HEK293 (cell line): Measurements from ENCODE around the gene SLC25A11.
A peak's percentile ranks its signal among the peaks of the same experiment; 100 is the strongest.

Source experiments
- CTCF ChIA-PET: fragments of 350-600 bp; formaldehyde crosslinking; extraction: SDS; loops from one replicate; lab custom pipeline; 2021; ENCODE audit warnings: antibody characterized with exemption; lab: Yijun Ruan, JAX
- POLR2A ChIA-PET: fragments of 300-600 bp; formaldehyde crosslinking; extraction: SDS; loops from one replicate; lab custom pipeline; 2020; ENCODE audit warnings: antibody characterized with exemption, inconsistent platforms; lab: Yijun Ruan, JAX
- H3K27ac ChIP-seq: fragments of 200-500 bp; sonication (Bioruptor generic); 2 replicates; pipeline ENCODE4 v1.5.1; 2014; ENCODE audit warnings: low read depth, low read length, control low read depth, inconsistent platforms; ENCODE audit errors: extremely low read depth
- H3K36me3 ChIP-seq, 2 experiments: fragments of 200-500 bp in 1 of 2; sonication (Bioruptor generic) in 1 of 2; 1 replicate in 1 of 2; 2 replicates in 1 of 2; pipeline ENCODE4 v1.5.1; 2014 to 2017; ENCODE audit warnings: inconsistent platforms in 2 of 2, low read length in 2 of 2; ENCODE audit not compliant: control insufficient read depth in 2 of 2, insufficient read depth in 1 of 2
- H3K4me1 ChIP-seq: fragments of 200-500 bp; sonication (Bioruptor generic); 2 replicates; pipeline ENCODE4 v1.5.1; 2014; ENCODE audit warnings: mild to moderate bottlenecking, low read length, inconsistent platforms; ENCODE audit not compliant: control insufficient read depth, insufficient read depth
- H3K4me3 ChIP-seq: 2 replicates; pipeline ENCODE4 v1.5.1; 2011; ENCODE audit warnings: low read depth, mild to moderate bottlenecking, control low read depth, low read length, moderate library complexity
- H3K9me3 ChIP-seq: fragments of 200-500 bp; sonication (Bioruptor generic); 2 replicates; pipeline ENCODE4 v1.5.1; 2014; ENCODE audit warnings: low read depth, low read length, inconsistent platforms; ENCODE audit not compliant: control insufficient read depth, insufficient read depth
- EGR2 ChIP-seq: fragments of 450-650 bp; formaldehyde crosslinking; IDR thresholded peaks from 2 replicates; pipeline ENCODE4 v1.5.1; 2016; ENCODE audit warnings: low read depth, missing biosample characterization, missing genetic modification characterization
- ELK4 ChIP-seq: IDR thresholded peaks from 2 replicates; pipeline ENCODE4 v1.6.1; 2011; ENCODE audit warnings: mild to moderate bottlenecking, low read depth, low read length, borderline replicate concordance
- GLIS1 ChIP-seq: fragments of 450-650 bp; formaldehyde crosslinking; IDR thresholded peaks from 2 replicates; pipeline ENCODE4 v1.5.1; 2016; ENCODE audit warnings: missing biosample characterization, missing genetic modification characterization
- MZF1 ChIP-seq: fragments of 450-650 bp; formaldehyde crosslinking; IDR thresholded peaks from 2 replicates; pipeline ENCODE4 v1.5.1; 2017; ENCODE audit warnings: missing biosample characterization, missing genetic modification characterization, borderline replicate concordance
- REST ChIP-seq: fragments of 450-650 bp; formaldehyde crosslinking; IDR thresholded peaks from 2 replicates; pipeline ENCODE4 v1.5.1; 2016; ENCODE audit warnings: missing biosample characterization, missing genetic modification characterization
- ZBTB17 ChIP-seq: fragments of 450-650 bp; formaldehyde crosslinking; IDR thresholded peaks from 2 replicates; pipeline ENCODE4 v1.5.1; 2016; ENCODE audit warnings: missing biosample characterization, missing genetic modification characterization
- ZNF2 ChIP-seq: fragments of 450-650 bp; formaldehyde crosslinking; IDR thresholded peaks from 2 replicates; pipeline ENCODE4 v1.5.1; 2016; ENCODE audit warnings: missing biosample characterization, missing genetic modification characterization
- ZNF280C ChIP-seq: fragments of 450-650 bp; formaldehyde crosslinking; IDR thresholded peaks from 2 replicates; pipeline ENCODE4 v1.5.1; 2016; ENCODE audit warnings: missing biosample characterization, missing genetic modification characterization
- ZNF366 ChIP-seq: fragments of 450-650 bp; formaldehyde crosslinking; conservative IDR thresholded peaks from 2 replicates; pipeline ENCODE4 v1.5.1; 2016; ENCODE audit warnings: missing biosample characterization, missing genetic modification characterization
- ZNF416 ChIP-seq: fragments of 450-650 bp; formaldehyde crosslinking; IDR thresholded peaks from 2 replicates; pipeline ENCODE4 v1.5.1; 2016; ENCODE audit warnings: missing biosample characterization, missing genetic modification characterization
- ZNF518A ChIP-seq: fragments of 450-650 bp; formaldehyde crosslinking; conservative IDR thresholded peaks from 2 replicates; pipeline ENCODE4 v1.5.1; 2016; ENCODE audit warnings: low read depth, missing biosample characterization, missing genetic modification characterization
- ZNF600 ChIP-seq: fragments of 450-650 bp; formaldehyde crosslinking; IDR thresholded peaks from 2 replicates; pipeline ENCODE4 v1.5.1; 2016; ENCODE audit warnings: missing biosample characterization, missing genetic modification characterization
- ZNF660 ChIP-seq: fragments of 450-650 bp; IDR thresholded peaks from 2 replicates; pipeline ENCODE4 v1.5.1; 2018; ENCODE audit warnings: missing biosample characterization, mild to moderate bottlenecking, missing genetic modification characterization
- ZSCAN30 ChIP-seq: fragments of 450-650 bp; IDR thresholded peaks from 2 replicates; pipeline ENCODE4 v1.5.1; 2018; ENCODE audit warnings: missing biosample characterization, mild to moderate bottlenecking, missing genetic modification characterization, moderate library complexity

SLC25A11 gene

GRCh38 chr17:4946312-4946976 is 6.6 kb upstream of the SLC25A11 start:
- Histone ChIP-seq H3K4me1 (peaks cover 22% of the 10 kb centered on the region), H3K9me3 (no peaks in the 10 kb centered on the region), H3K36me3 (peaks cover 38 to 57% of the 10 kb centered on the region in 2 experiments), H3K27ac (peak overlapping the region; percentile 99), H3K4me3 (peak overlapping the region; percentile 97)
- ChIA-PET CTCF (interaction anchor here (0.6 to 2.5 kb wide), 5 partner anchors 37 to 265 kb away, joined by 3 to 11 read pairs (median 4); partner anchors contain the start of genes CAMTA2 and CHRNE), POLR2A (interaction anchor here (0.6 to 17.9 kb wide), 8 partner anchors 9 to 381 kb away, joined by 3 to 358 read pairs (median 4); partner anchors contain the start of genes INCA1, KIF1C and SPAG7)
- TF ChIP-seq ZNF416 (no peak), ZNF660 (no peak), ZNF600 (peak; percentile 68), ZNF280C (tag by site-specific recombination) (no peak), ELK4 (no peak), ZNF366 (tag by site-specific recombination) (0 out of 2 replicates have a peak, but pooled peaks have one; percentile 11), ZNF2 (tag by site-specific recombination) (0 out of 2 replicates have a peak, but pooled peaks have one; percentile 15), ZSCAN30 (no peak), ZBTB17 (peak; percentile 45), EGR2 (tag by site-specific recombination) (no peak), MZF1 (tag by site-specific recombination) (peak; percentile 21; the same call in 1 of the 2 replicates)

- peaks cover 38 to 60% of the 10 kb centered on the region in 2 experiments for H3K36me3 ChIP-seq
- H3K4me3 ChIP-seq, result no peak overlapping the region
- CTCF ChIA-PET, result interaction anchor here (0.6 to 2.5 kb wide), 6 partner anchors 37 to 264 kb away, joined by 3 to 11 read pairs (median 4); partner anchors contain the start of genes CAMTA2 and CHRNE
- POLR2A ChIA-PET, result interaction anchor here (0.6 to 17.9 kb wide), 6 partner anchors 12 to 381 kb away, joined by 3 to 358 read pairs (median 4); partner anchors contain the start of gene SPAG7
- peak overlapping the region; percentile 99 for H3K27ac ChIP-seq
- H3K4me1 ChIP-seq, result peaks cover 24% of the 10 kb centered on the region
- TF ChIP-seq GLIS1, result peak; percentile 14; the same call in 1 of the 2 replicates
- no peak for TF ChIP-seq ZNF518A (tag by site-specific recombination)
- TF ChIP-seq REST (tag by site-specific recombination), result peak; percentile 65; the same call in 1 of the 2 replicates
- H3K9me3 ChIP-seq, result no peaks in the 10 kb centered on the region
Observed at GRCh38 chr17:4945944-4946280, 6.1 kb upstream of the SLC25A11 start.
